Neuronal stem cell (in vitro differentiated cells): ENCODE results near the gene VIL1.

Source experiments
- DNase-seq: peaks from one replicate; pipeline ENCODE4 v3.0.0-alpha.2; 2013; ENCODE audit warnings: low spot score
- H2AFZ ChIP-seq: one replicate; pipeline ENCODE4 v1.6.1; 2013; ENCODE audit warnings: mild to moderate bottlenecking, low read length, inconsistent platforms
- H2AK5ac ChIP-seq: 2 replicates; pipeline ENCODE4 v1.6.1; 2013; ENCODE audit warnings: low read depth, mild to moderate bottlenecking, inconsistent platforms, low read length, moderate library complexity, mixed read lengths
- H2BK120ac ChIP-seq: 2 replicates; pipeline ENCODE4 v1.6.1; 2013; ENCODE audit warnings: low read depth, mild to moderate bottlenecking, inconsistent platforms, low read length, moderate library complexity, mixed read lengths
- H2BK12ac ChIP-seq: one replicate; pipeline ENCODE4 v1.6.1; 2013; ENCODE audit warnings: low read length, inconsistent platforms
- H2BK15ac ChIP-seq: 2 replicates; pipeline ENCODE4 v1.6.1; 2013; ENCODE audit warnings: mild to moderate bottlenecking, low read length, inconsistent platforms, mixed read lengths
- H2BK5ac ChIP-seq: one replicate; pipeline ENCODE4 v1.6.1; 2013; ENCODE audit warnings: inconsistent platforms, mild to moderate bottlenecking, low read length, moderate library complexity
- H3K14ac ChIP-seq: one replicate; pipeline ENCODE4 v1.6.1; 2013; ENCODE audit warnings: low read length, inconsistent platforms
- H3K18ac ChIP-seq: 2 replicates; pipeline ENCODE4 v1.6.1; 2013; ENCODE audit warnings: low read length, inconsistent platforms
- H3K23ac ChIP-seq: 2 replicates; pipeline ENCODE4 v1.6.1; 2013; ENCODE audit warnings: low read depth, mild to moderate bottlenecking, mixed read lengths, low read length, inconsistent platforms; ENCODE audit not compliant: poor library complexity
- H3K27ac ChIP-seq: replicated peaks from 3 replicates; pipeline ENCODE4 v1.5.1; 2013; ENCODE audit warnings: low read length, inconsistent platforms
- H3K27me3 ChIP-seq, 3 experiments: 2 replicates each; pipeline ENCODE4 v1.6.1; 2013; ENCODE audit warnings: low read length in 3 of 3, mild to moderate bottlenecking in 2 of 3, inconsistent platforms in 1 of 3, low read depth in 1 of 3, mixed read lengths in 1 of 3, moderate library complexity in 1 of 3; ENCODE audit not compliant: control insufficient read depth in 3 of 3, insufficient read depth in 3 of 3
- H3K36me3 ChIP-seq, 2 donors: replicated peaks in 1 of 2; 2 replicates each; pipeline ENCODE4 v1.6.1; 2013; ENCODE audit warnings: low read length in 2 of 2; ENCODE audit not compliant: control insufficient read depth in 2 of 2, insufficient read depth in 2 of 2
- H3K4ac ChIP-seq: 2 replicates; pipeline ENCODE4 v1.6.1; 2013; ENCODE audit warnings: inconsistent platforms, mild to moderate bottlenecking, low read length, moderate library complexity
- H3K4me1 ChIP-seq, 2 donors: 1 replicate in 1 of 2; 2 replicates in 1 of 2; pipeline ENCODE4 v1.6.1; 2013; ENCODE audit warnings: low read length in 2 of 2, low read depth in 1 of 2; ENCODE audit not compliant: control insufficient read depth in 2 of 2, insufficient read depth in 1 of 2
- H3K4me2 ChIP-seq: one replicate; pipeline ENCODE4 v1.6.1; 2013; ENCODE audit warnings: mild to moderate bottlenecking, low read length, inconsistent platforms; ENCODE audit not compliant: insufficient read depth, poor library complexity, severe bottlenecking
- H3K4me3 ChIP-seq, 2 donors: 2 replicates each; pipeline ENCODE4 v1.5.1; 2013; ENCODE audit warnings: low read length in 2 of 2, mild to moderate bottlenecking in 2 of 2, inconsistent platforms in 1 of 2, moderate library complexity in 1 of 2
- H3K79me1 ChIP-seq: one replicate; pipeline ENCODE4 v1.6.1; 2013; ENCODE audit warnings: low read depth, mild to moderate bottlenecking, inconsistent platforms, low read length, moderate library complexity
- H3K9ac ChIP-seq: one replicate; pipeline ENCODE4 v1.6.1; 2013; ENCODE audit warnings: mild to moderate bottlenecking, low read depth, low read length, inconsistent platforms; ENCODE audit not compliant: poor library complexity
- H3K9me3 ChIP-seq, 2 donors: replicated peaks in 1 of 2; 2 replicates each; pipeline versions ENCODE3 to v1.6.1; 2013; ENCODE audit warnings: low read length in 2 of 2, mild to moderate bottlenecking in 2 of 2, inconsistent platforms in 1 of 2, low read depth in 1 of 2, mixed read lengths in 1 of 2, moderate library complexity in 1 of 2; ENCODE audit not compliant: control insufficient read depth in 2 of 2, insufficient read depth in 1 of 2
- H4K8ac ChIP-seq: one replicate; pipeline ENCODE4 v1.6.1; 2013; ENCODE audit warnings: low read depth, mild to moderate bottlenecking, inconsistent platforms, low read length, moderate library complexity
- H4K91ac ChIP-seq: one replicate; pipeline ENCODE4 v1.6.1; 2013; ENCODE audit warnings: low read length, low read depth, mild to moderate bottlenecking, inconsistent platforms; ENCODE audit not compliant: poor library complexity
- WGBS, 2 donors: extraction: QIAGEN DNeasy Blood & Tissue Kit; methylation state at CpG; one replicate each; pipeline ENCODE4 v1.1.7; 2013; ENCODE audit warnings: missing lambda C conversion rate in 2 of 2, mixed read lengths in 1 of 2; ENCODE audit not compliant: insufficient read length in 2 of 2, insufficient replicate concordance in 1 of 2; ENCODE audit errors: extremely low coverage in 2 of 2; 5-methylcytosine and 5-hydroxymethylcytosine counted together

VIL1 gene

GRCh38 chr2:218392891-218393462 is 25.9 kb upstream of the VIL1 start:
- no peak overlapping the region for H2BK5ac ChIP-seq
- no peak overlapping the region for H2BK12ac ChIP-seq
- no peaks in the 10 kb centered on the region for H3K36me3 ChIP-seq
- H4K91ac ChIP-seq: peak overlapping the region; percentile 59
- no CpG with 5 or more reads among the region's 16 CpGs for WGBS, 2 donors
- no peak overlapping the region for H4K8ac ChIP-seq
- peaks cover 0 to 3% of the 10 kb centered on the region in 2 donors for H3K9me3 ChIP-seq
- H3K9ac ChIP-seq: peak overlapping the region; percentile 15
- peak overlapping the region; percentile 97 for H3K14ac ChIP-seq
- peak overlapping the region; percentile 75 for H3K23ac ChIP-seq
- peak overlapping the region; percentile 50 for H2AK5ac ChIP-seq
- H3K4me3 ChIP-seq: no peak overlapping the region
- peaks cover 2% of the 10 kb centered on the region for H3K79me1 ChIP-seq
- H3K4me1 ChIP-seq: peaks cover 15 to 22% of the 10 kb centered on the region in 2 donors
- no peak overlapping the region for H2AFZ ChIP-seq
- peaks cover 11 to 43% (median 20%) of the 10 kb centered on the region in 3 experiments for H3K27me3 ChIP-seq
- H3K27ac ChIP-seq: no peak overlapping the region
- H3K4me2 ChIP-seq: no peak overlapping the region
- H2BK15ac ChIP-seq: peak overlapping the region; percentile 90
- peak overlapping the region; percentile 92 for H3K18ac ChIP-seq
- DNase-seq: no peak
- H2BK120ac ChIP-seq: no peak overlapping the region
- no peak overlapping the region for H3K4ac ChIP-seq

GRCh38 chr2:218393750-218394290 is 25.1 kb upstream of the VIL1 start:
- Histone ChIP-seq H4K91ac (peak overlapping the region; percentile 17), H3K36me3 (no peaks in the 10 kb centered on the region), H2AK5ac (no peak overlapping the region), H2BK12ac (peak overlapping the region; percentile 93), H3K27ac (no peak overlapping the region), H3K9ac (no peak overlapping the region), H3K18ac (peak overlapping the region; percentile 76), H2AFZ (no peak overlapping the region), H4K8ac (no peak overlapping the region), H2BK120ac (no peak overlapping the region), H3K4me3 (peak overlapping the region in 1 of 2 donors; percentile 9), H3K9me3 (peaks cover 0 to 3% of the 10 kb centered on the region in 2 donors), H3K79me1 (peaks cover 2% of the 10 kb centered on the region), H2BK5ac (no peak overlapping the region), H3K4me2 (no peak overlapping the region), H3K14ac (no peak overlapping the region), H3K4me1 (peaks cover 20 to 26% of the 10 kb centered on the region in 2 donors), H2BK15ac (peak overlapping the region; percentile 75), H3K4ac (no peak overlapping the region), H3K23ac (peak overlapping the region; percentile 25), H3K27me3 (peaks cover 17 to 51% (median 29%) of the 10 kb centered on the region in 3 experiments)
- WGBS, 2 donors: no CpG with 5 or more reads among the region's 8 CpGs
- DNase-seq: no peak

- Histone ChIP-seq H2AK5ac (peak overlapping the region; percentile 72), H3K27me3 (peaks cover 22 to 51% (median 35%) of the 10 kb centered on the region in 3 experiments), H3K4me2 (no peak overlapping the region), H4K91ac (peak overlapping the region; percentile 17), H3K79me1 (peaks cover 2% of the 10 kb centered on the region), H3K4me3 (no peak overlapping the region), H2BK15ac (peak overlapping the region; percentile 75), H2AFZ (no peak overlapping the region), H3K14ac (no peak overlapping the region), H3K4me1 (peaks cover 24 to 28% of the 10 kb centered on the region in 2 donors), H3K27ac (no peak overlapping the region), H2BK120ac (peak overlapping the region; percentile 64), H2BK5ac (no peak overlapping the region), H3K4ac (no peak overlapping the region), H4K8ac (no peak overlapping the region), H3K9ac (peak overlapping the region; percentile 24), H3K36me3 (no peaks in the 10 kb centered on the region), H2BK12ac (peak overlapping the region; percentile 93), H3K18ac (peak overlapping the region; percentile 90), H3K23ac (peak overlapping the region; percentile 27), H3K9me3 (peaks cover 0 to 3% of the 10 kb centered on the region in 2 donors)
- DNase-seq: no peak
- no CpG with 5 or more reads among the region's 13 CpGs for WGBS, 2 donors
These were observed 24.4 kb upstream of the VIL1 start for GRCh38 chr2:218394298-218395089.

- Histone ChIP-seq H2BK120ac (peak overlapping the region; percentile 64), H3K27ac (no peak overlapping the region), H3K27me3 (peaks cover 22 to 50% (median 35%) of the 10 kb centered on the region in 3 experiments), H2BK15ac (peak overlapping the region; percentile 30), H3K4me3 (no peak overlapping the region), H3K9ac (no peak overlapping the region), H3K14ac (no peak overlapping the region), H3K4me2 (no peak overlapping the region), H4K91ac (no peak overlapping the region), H3K4ac (no peak overlapping the region), H3K36me3 (no peaks in the 10 kb centered on the region), H3K23ac (peak overlapping the region; percentile 27), H3K79me1 (peaks cover 2% of the 10 kb centered on the region), H3K18ac (peak overlapping the region; percentile 53), H3K9me3 (peaks cover 0 to 3% of the 10 kb centered on the region in 2 donors), H4K8ac (no peak overlapping the region), H2BK5ac (no peak overlapping the region), H2AFZ (no peak overlapping the region), H2AK5ac (peak overlapping the region; percentile 72), H2BK12ac (peak overlapping the region; percentile 65), H3K4me1 (peaks cover 24 to 28% of the 10 kb centered on the region in 2 donors)
- no peak for DNase-seq
- no CpG with 5 or more reads among the region's 6 CpGs for WGBS, 2 donors
These were observed 23.9 kb upstream of the VIL1 start for GRCh38 chr2:218395090-218395444.
